Spleen (tissue), 11 donors: ENCODE results near the gene ME1. TPM values are rescaled to one million over a fixed set of nuclear protein-coding genes. Genes with fewer than 3 reads are reported as not detected.
"Not testable (repeated sequence)": the region's sequence is repeated elsewhere in the genome, so short reads cannot be mapped to it uniquely, and the experiment has no call there.

ENCODE experiments used
- DNase-seq: peaks from one replicate; pipeline ENCODE4 v3.0.0-alpha.2; 2020
- H3K27ac ChIP-seq, 8 donors: fragments of 200-600 bp; sonication (generic) in 7 of 8; 1 replicate in 4 of 8; 2 replicates in 4 of 8; pipeline versions ENCODE4 v1.5.0 to v1.8.0; 2016 to 2021; ENCODE audit warnings: inconsistent platforms in 4 of 8, mild to moderate bottlenecking in 4 of 8, moderate library complexity in 1 of 8
- H3K27me3 ChIP-seq, 7 donors: fragments of 200-600 bp; sonication (generic) in 6 of 7; replicated peaks in 1 of 7; 1 replicate in 4 of 7; 2 replicates in 3 of 7; pipeline versions ENCODE4 v1.5.0 to v1.8.0; 2016 to 2021; ENCODE audit warnings: inconsistent platforms in 3 of 7, mild to moderate bottlenecking in 1 of 7
- H3K36me3 ChIP-seq, 6 donors: fragments of 200-600 bp; sonication (generic) in 5 of 6; 1 replicate in 4 of 6; 2 replicates in 2 of 6; pipeline versions ENCODE4 v1.5.0 to v1.8.0; 2016 to 2021; ENCODE audit warnings: inconsistent platforms in 2 of 6
- H3K4me1 ChIP-seq, 6 donors: fragments of 200-600 bp; sonication (generic) in 5 of 6; 1 replicate in 3 of 6; 2 replicates in 3 of 6; pipeline versions ENCODE4 v1.5.0 to v1.8.0; 2016 to 2021; ENCODE audit warnings: inconsistent platforms in 3 of 6
- H3K4me3 ChIP-seq, 8 donors: fragments of 200-600 bp; sonication (generic) in 7 of 8; 1 replicate in 4 of 8; 2 replicates in 4 of 8; pipeline versions ENCODE4 v1.5.0 to v1.8.0; 2016 to 2021; ENCODE audit warnings: inconsistent platforms in 4 of 8, mild to moderate bottlenecking in 4 of 8, moderate library complexity in 2 of 8
- H3K9me3 ChIP-seq, 8 donors: fragments of 200-600 bp; sonication (generic) in 7 of 8; 1 replicate in 4 of 8; 2 replicates in 4 of 8; pipeline versions ENCODE4 v1.5.0 to v1.8.0; 2016 to 2021; ENCODE audit warnings: inconsistent platforms in 4 of 8
- CTCF ChIP-seq, 11 experiments: fragments of 200-600 bp in 7 of 11; fragments of 450-650 bp in 4 of 11; sonication (generic) in 4 of 11; IDR thresholded peaks in 8 of 11; conservative IDR thresholded peaks in 3 of 11; 1 replicate in 7 of 11; 2 replicates in 4 of 11; pipeline versions ENCODE4 v1.4.0 to v1.8.0; 2016 to 2021; ENCODE audit warnings: antibody characterized with exemption in 11 of 11, inconsistent platforms in 4 of 11, mild to moderate bottlenecking in 1 of 11
- POLR2A ChIP-seq, 3 donors: fragments of 450-650 bp; IDR thresholded peaks; one replicate each; pipeline ENCODE4 v1.5.1; 2017; ENCODE audit warnings: antibody characterized with exemption in 3 of 3, mild to moderate bottlenecking in 1 of 3
- POLR2AphosphoS5 ChIP-seq, 3 donors: sonication (generic); formaldehyde crosslinking; IDR thresholded peaks; one replicate each; pipeline ENCODE4 v1.5.1; 2017; ENCODE audit warnings: antibody characterized with exemption in 3 of 3
- whole genome bisulfite sequencing, 5 donors: extraction: QIAGEN DNeasy Blood & Tissue Kit in 3 of 5; methylation state at CpG; one replicate each; pipeline versions ENCODE4 v1.1.5 to v1.1.7; 2013 to 2018; 5-methylcytosine and 5-hydroxymethylcytosine counted together
- intact Hi-C: fragments of 100-400 bp; cut with DNase I; formaldehyde crosslinking; loops from one replicate; pipeline ENCODE4 v1.15.0; 2023; ENCODE audit warnings: low total_unique reads
- polyA plus RNA-seq, 3 donors: library from polyadenylated mRNA; stranded (reverse); fragments of 200-250 nt; gene quantifications; one replicate each; pipeline ENCODE4 v1.2.1, GENCODE V29; 2013
- total RNA-seq, 7 donors: library from RNA; depleted of rRNA in 3 of 7; stranded (reverse); fragments of >200 nt in 3 of 7; fragmentation: NEBNext Ultra II Directional in 4 of 7; extraction: Animal tissue kit (Norgen Biotek cat#: 25700) in 4 of 7; gene quantifications; one replicate each; pipeline versions ENCODE4 v1.1.0 to v1.2.1, GENCODE V29; 2016 to 2021
- donor health status: healthy with polysubstance abuse.
- donor health status: DM: no; HTN: no; CAD: no; lungs with moderate emphysema.
- donor health status: DM: no; HTN: no; CAD: no.
- donor health status: Bipolar disorder and iron deficiency.
- donor health status: healthy.
- donor health status: DM: no; HTN: no; CAD: no.
- donor health status: DM: yes; HTN: yes; CAD: no.

ME1 gene
- total and polyA plus RNA-seq, 10 donors, result 1.8 to 19.4 (median 8.4) TPM

GRCh38 chr6:83307849-83308248 lies 123.0 kb downstream of the ME1 start:
- Histone ChIP-seq H3K36me3 (no peaks in the 10 kb centered on the region), H3K4me1 (no peaks in the 10 kb centered on the region), H3K4me3 (no peak overlapping the region), H3K27me3 (no peaks in the 10 kb centered on the region), H3K9me3 (no peaks in the 10 kb centered on the region), H3K27ac (no peak overlapping the region)
- TF ChIP-seq POLR2A (IDR thresholded peaks at IDR 0.05) (no peak), CTCF (IDR thresholded peaks at IDR 0.05 in 8 of 11, conservative IDR thresholded peaks at IDR 0.05 in 3 of 11) (no peak)
- 71 to 80% (median 77%) methylated on average over 1 of the region's 1 CpG for WGBS, 5 donors
- no peak for DNase-seq
- intact Hi-C loops, result no loop called here

GRCh38 chr6:83303426-83303825 lies 127.4 kb downstream of the ME1 start:
- no peaks in the 10 kb centered on the region for H3K27me3 ChIP-seq
- H3K9me3 ChIP-seq, result no peaks in the 10 kb centered on the region
- TF ChIP-seq POLR2A (IDR thresholded peaks at IDR 0.05) (no peak), POLR2AphosphoS5 (IDR thresholded peaks at IDR 0.05) (no peak), CTCF (IDR thresholded peaks at IDR 0.05 in 8 of 11, conservative IDR thresholded peaks at IDR 0.05 in 3 of 11) (no peak)
- intact Hi-C loops, result no loop called here
- no peak overlapping the region for H3K4me3 ChIP-seq
- H3K36me3 ChIP-seq, result no peaks in the 10 kb centered on the region
- H3K4me1 ChIP-seq, result no peaks in the 10 kb centered on the region
- no peak for DNase-seq
- 63 to 76% (median 69%) methylated on average over 1 of the region's 1 CpG for WGBS, 5 donors
- H3K27ac ChIP-seq, result no peak overlapping the region

GRCh38 chr6:83294676-83295075 lies 136.2 kb downstream of the ME1 start:
- Histone ChIP-seq H3K4me3 (no peak overlapping the region), H3K36me3 (no peaks in the 10 kb centered on the region), H3K4me1 (no peaks in the 10 kb centered on the region), H3K27me3 (peaks cover 0 to 6% (median 0%) of the 10 kb centered on the region in 7 donors), H3K9me3 (peaks cover 0 to 6% (median 0%) of the 10 kb centered on the region in 8 donors), H3K27ac (no peak overlapping the region)
- no peak for TF ChIP-seq POLR2AphosphoS5 (IDR thresholded peaks at IDR 0.05)
- no peak for TF ChIP-seq POLR2A (IDR thresholded peaks at IDR 0.05)
- no peak for TF ChIP-seq CTCF (IDR thresholded peaks at IDR 0.05 in 8 of 11, conservative IDR thresholded peaks at IDR 0.05 in 3 of 11)
- no peak for DNase-seq
- 63 to 81% (median 79%) methylated on average over 6 of the region's 6 CpGs for WGBS, 5 donors
- intact Hi-C loops, result no loop called here

- H3K27me3 ChIP-seq, result peaks cover 0 to 6% (median 0%) of the 10 kb centered on the region in 7 donors
- no peak for TF ChIP-seq POLR2A (IDR thresholded peaks at IDR 0.05)
- no peak for TF ChIP-seq POLR2AphosphoS5 (IDR thresholded peaks at IDR 0.05)
- TF ChIP-seq CTCF (IDR thresholded peaks at IDR 0.05 in 8 of 11, conservative IDR thresholded peaks at IDR 0.05 in 3 of 11), result no peak
- no peak overlapping the region for H3K4me3 ChIP-seq
- intact Hi-C loops, result no loop called here
- no peak for DNase-seq
- WGBS, 5 donors, result 80 to 86% (median 82%) methylated on average over 9 of the region's 9 CpGs
- no peak overlapping the region for H3K27ac ChIP-seq
- no peaks in the 10 kb centered on the region for H3K36me3 ChIP-seq
- peaks cover 0 to 6% (median 0%) of the 10 kb centered on the region in 8 donors for H3K9me3 ChIP-seq
- H3K4me1 ChIP-seq, result no peaks in the 10 kb centered on the region
Measured at GRCh38 chr6:83292900-83293843, 137.7 kb downstream of the ME1 start.

- peaks cover 0 to 16% (median 9%) of the 10 kb centered on the region in 8 donors for H3K9me3 ChIP-seq
- H3K4me1 ChIP-seq, H3K36me3 ChIP-seq, H3K27me3 ChIP-seq, H3K4me3 ChIP-seq, intact Hi-C loops, H3K27ac ChIP-seq, DNase-seq: not testable (repeated sequence)
- 84 to 98% (median 97%) methylated on average over 6 of the region's 6 CpGs for WGBS, 5 donors
Measured at GRCh38 chr6:83287298-83287697, 143.6 kb downstream of the ME1 start.
